Sigmoid colon (tissue), 7 donors: ENCODE measurements around the gene FAS. TPM values are rescaled to one million over a fixed set of nuclear protein-coding genes. Genes with fewer than 3 reads are reported as not detected.

Source experiments
- DNase-seq: peaks from one replicate; pipeline ENCODE4 v3.0.0-alpha.2; 2019
- H3K27ac ChIP-seq, 4 donors: fragments of 200-600 bp; sonication (generic); one replicate each; pipeline ENCODE4 v1.5.1; 2016 to 2019; ENCODE audit warnings: mild to moderate bottlenecking in 1 of 4
- H3K27me3 ChIP-seq, 3 donors: fragments of 200-600 bp; sonication (generic); one replicate each; pipeline ENCODE4 v1.5.1; 2019; ENCODE audit warnings: mild to moderate bottlenecking in 1 of 3
- H3K36me3 ChIP-seq, 4 donors: fragments of 200-600 bp; sonication (generic); one replicate each; pipeline ENCODE4 v1.5.1; 2016 to 2019
- H3K4me1 ChIP-seq, 4 donors: fragments of 200-600 bp; sonication (generic); one replicate each; pipeline ENCODE4 v1.5.1; 2017 to 2019
- H3K4me3 ChIP-seq, 4 donors: fragments of 200-600 bp; sonication (generic); one replicate each; pipeline ENCODE4 v1.5.1; 2017 to 2019; ENCODE audit warnings: mild to moderate bottlenecking in 2 of 4, moderate library complexity in 1 of 4
- H3K9me3 ChIP-seq, 4 donors: fragments of 200-600 bp in 3 of 4; sonication (generic) in 3 of 4; one replicate each; pipeline versions ENCODE4 v1.5.1 to v1.6.1; 2013 to 2019
- CTCF ChIP-seq, 4 experiments: fragments of 450-650 bp in 3 of 4; fragments of 200-600 bp in 1 of 4; IDR thresholded peaks; one replicate each; pipeline ENCODE4 v1.5.1; 2016 to 2019; ENCODE audit warnings: antibody characterized with exemption in 4 of 4, mild to moderate bottlenecking in 3 of 4, moderate library complexity in 2 of 4
- EP300 ChIP-seq, 4 donors: sonication (generic); formaldehyde crosslinking; IDR thresholded peaks; one replicate each; pipeline ENCODE4 v1.6.1; 2017; ENCODE audit warnings: antibody characterized with exemption in 4 of 4
- POLR2A ChIP-seq, 2 donors: fragments of 450-650 bp; IDR thresholded peaks; one replicate each; pipeline ENCODE4 v1.6.1; 2016; ENCODE audit warnings: antibody characterized with exemption in 2 of 2, mild to moderate bottlenecking in 2 of 2, moderate library complexity in 2 of 2
- POLR2AphosphoS5 ChIP-seq, 4 donors: sonication (generic); formaldehyde crosslinking; IDR thresholded peaks; one replicate each; pipeline ENCODE4 v1.6.1; 2017; ENCODE audit warnings: antibody characterized with exemption in 4 of 4
- WGBS, 2 donors: extraction: QIAGEN DNeasy Blood & Tissue Kit; methylation state at CpG; one replicate each; pipeline ENCODE4 v1.1.7; 2013; 5-methylcytosine and 5-hydroxymethylcytosine counted together
- intact Hi-C: fragments of 100-400 bp; cut with DNase I; formaldehyde crosslinking; loops from one replicate; pipeline ENCODE4 v1.15.1; 2023
- polyA plus RNA-seq, 3 donors: library from polyadenylated mRNA; stranded (reverse); fragments of 200-250 nt; gene quantifications; one replicate each; pipeline ENCODE4 v1.2.3, GENCODE V29; 2013
- total RNA-seq, 4 donors: library from RNA; depleted of rRNA; stranded (reverse); fragments of >200 nt; gene quantifications; one replicate each; pipeline ENCODE4 v1.1.0, GENCODE V29; 2016
- donor health status: healthy with polysubstance abuse.
- donor health status: Bipolar disorder and iron deficiency.
- donor health status: healthy.

Gene FAS
- total and polyA plus RNA-seq, 7 donors, result 7.6 to 44.6 (median 18.8) TPM

GRCh38 chr10:88981435-88981834 is 9.2 kb upstream of the FAS start:
- no peak overlapping the region for H3K4me3 ChIP-seq
- WGBS, 2 donors, result 91 to 94% methylated on average over 5 of the region's 5 CpGs
- H3K4me1 ChIP-seq, result peaks cover 0 to 75% (median 72%) of the 10 kb centered on the region in 4 donors
- no peak for DNase-seq
- H3K27me3 ChIP-seq, result no peaks in the 10 kb centered on the region
- TF ChIP-seq EP300 (IDR thresholded peaks at IDR 0.05) (no peak), POLR2A (IDR thresholded peaks at IDR 0.05) (no peak), CTCF (IDR thresholded peaks at IDR 0.05) (no peak), POLR2AphosphoS5 (IDR thresholded peaks at IDR 0.05) (no peak)
- H3K9me3 ChIP-seq, result no peaks in the 10 kb centered on the region
- no peaks in the 10 kb centered on the region for H3K36me3 ChIP-seq
- intact Hi-C loops, result no loop called here
- H3K27ac ChIP-seq, result peak overlapping the region; percentile 80 to 98 (median 84)

GRCh38 chr10:88982366-88982765 is 8.2 kb upstream of the FAS start:
- no peaks in the 10 kb centered on the region for H3K27me3 ChIP-seq
- 77 to 85% methylated on average over 2 of the region's 2 CpGs for WGBS, 2 donors
- intact Hi-C loops, result no loop called here
- H3K4me1 ChIP-seq, result peaks cover 0 to 81% (median 76%) of the 10 kb centered on the region in 4 donors
- H3K9me3 ChIP-seq, result no peaks in the 10 kb centered on the region
- TF ChIP-seq CTCF (IDR thresholded peaks at IDR 0.05) (no peak), POLR2AphosphoS5 (IDR thresholded peaks at IDR 0.05) (no peak), EP300 (IDR thresholded peaks at IDR 0.05) (no peak), POLR2A (IDR thresholded peaks at IDR 0.05) (no peak)
- no peaks in the 10 kb centered on the region for H3K36me3 ChIP-seq
- H3K4me3 ChIP-seq, result no peak overlapping the region
- peak overlapping the region; percentile 80 to 98 (median 84) for H3K27ac ChIP-seq
- DNase-seq, result no peak

GRCh38 chr10:88983206-88983605 is 7.4 kb upstream of the FAS start:
- no peak for TF ChIP-seq POLR2A (IDR thresholded peaks at IDR 0.05)
- no peak for TF ChIP-seq CTCF (IDR thresholded peaks at IDR 0.05)
- TF ChIP-seq EP300 (IDR thresholded peaks at IDR 0.05), result no peak
- TF ChIP-seq POLR2AphosphoS5 (IDR thresholded peaks at IDR 0.05), result no peak
- H3K36me3 ChIP-seq, result no peaks in the 10 kb centered on the region
- WGBS, 2 donors, result 24 to 49% methylated on average over 2 of the region's 2 CpGs
- H3K9me3 ChIP-seq, result no peaks in the 10 kb centered on the region
- H3K4me1 ChIP-seq, result peaks cover 0 to 84% (median 76%) of the 10 kb centered on the region in 4 donors
- no peaks in the 10 kb centered on the region for H3K27me3 ChIP-seq
- DNase-seq, result no peak
- no peak overlapping the region for H3K4me3 ChIP-seq
- peak overlapping the region; percentile 80 to 98 (median 84) for H3K27ac ChIP-seq
- intact Hi-C loops, result no loop called here

- H3K27me3 ChIP-seq, result no peaks in the 10 kb centered on the region
- H3K36me3 ChIP-seq, result no peaks in the 10 kb centered on the region
- H3K4me3 ChIP-seq, result no peak overlapping the region
- no peak for DNase-seq
- H3K9me3 ChIP-seq, result no peaks in the 10 kb centered on the region
- intact Hi-C loops, result no loop called here
- WGBS, 2 donors, result 9 to 58% methylated on average over 1 of the region's 1 CpG
- peak overlapping the region; percentile 59 to 98 (median 84) for H3K27ac ChIP-seq
- peaks cover 0 to 83% (median 69%) of the 10 kb centered on the region in 4 donors for H3K4me1 ChIP-seq
- TF ChIP-seq CTCF (IDR thresholded peaks at IDR 0.05) (no peak), POLR2AphosphoS5 (IDR thresholded peaks at IDR 0.05) (no peak), POLR2A (IDR thresholded peaks at IDR 0.05) (no peak), EP300 (IDR thresholded peaks at IDR 0.05) (no peak)
Measured at GRCh38 chr10:88983939-88984338, 6.7 kb upstream of the FAS start.

GRCh38 chr10:88984525-88984924 is 6.1 kb upstream of the FAS start:
- no peak overlapping the region for H3K4me3 ChIP-seq
- DNase-seq, result no peak
- peak overlapping the region; percentile 59 to 98 (median 84) for H3K27ac ChIP-seq
- intact Hi-C loops, result no loop called here
- H3K36me3 ChIP-seq, result no peaks in the 10 kb centered on the region
- H3K9me3 ChIP-seq, result no peaks in the 10 kb centered on the region
- no peak for TF ChIP-seq POLR2AphosphoS5 (IDR thresholded peaks at IDR 0.05)
- TF ChIP-seq CTCF (IDR thresholded peaks at IDR 0.05), result no peak
- no peak for TF ChIP-seq POLR2A (IDR thresholded peaks at IDR 0.05)
- TF ChIP-seq EP300 (IDR thresholded peaks at IDR 0.05), result no peak
- peaks cover 0 to 82% (median 66%) of the 10 kb centered on the region in 4 donors for H3K4me1 ChIP-seq
- no peaks in the 10 kb centered on the region for H3K27me3 ChIP-seq
